HG03439 (cell line): ENCODE measurements around the gene UBAP2L.
"Not testable (repeated sequence)": the region's sequence is repeated elsewhere in the genome, so short reads cannot be mapped to it uniquely, and the experiment has no call there.

Source experiments
- ATAC-seq: cut with Tn5 transposase; IDR thresholded peaks from one replicate; pipeline ENCODE4 v1.9.1; 2021; ENCODE audit warnings: mild to moderate bottlenecking, moderate library complexity; ENCODE audit not compliant: unreplicated experiment

The UBAP2L gene

GRCh38 chr1:154306151-154306550 lies 85.4 kb downstream of the UBAP2L start:
- no peak for ATAC-seq

GRCh38 chr1:154307670-154308270 lies 87.0 kb downstream of the UBAP2L start:
- not testable (repeated sequence) for ATAC-seq

GRCh38 chr1:154309136-154309535 lies 88.4 kb downstream of the UBAP2L start:
- not testable (repeated sequence) for ATAC-seq

GRCh38 chr1:154312229-154313065 lies 91.7 kb downstream of the UBAP2L start:
- not testable (repeated sequence) for ATAC-seq

- no peak for ATAC-seq
Measured at GRCh38 chr1:154313066-154313356, 92.3 kb downstream of the UBAP2L start.

GRCh38 chr1:154314226-154314625 lies 93.5 kb downstream of the UBAP2L start:
- not testable (repeated sequence) for ATAC-seq

- no peak for ATAC-seq
Measured at GRCh38 chr1:154316704-154317103, 95.9 kb downstream of the UBAP2L start.

GRCh38 chr1:154318386-154318785 lies 97.6 kb downstream of the UBAP2L start:
- no peak for ATAC-seq
